ENCODE results near the gene FUT1.
"Not testable (repeated sequence)": the region's sequence is repeated elsewhere in the genome, so short reads cannot be mapped to it uniquely, and the experiment has no call there.

Gene FUT1

GRCh38 chr19:48768171-48768753 is 15.8 kb upstream of the FUT1 start:
- DNase-seq: peak; percentile 32

GRCh38 chr19:48765816-48766215 is 13.4 kb upstream of the FUT1 start:
- not testable (repeated sequence) for DNase-seq

GRCh38 chr19:48760504-48761205 is 8.2 kb upstream of the FUT1 start:
- DNase-seq: no peak

- no peak for DNase-seq
Measured at GRCh38 chr19:48757741-48758144, 5.3 kb upstream of the FUT1 start.

- no peak for DNase-seq
Measured at GRCh38 chr19:48757089-48757675, 4.7 kb upstream of the FUT1 start.

- DNase-seq: no peak
Measured at GRCh38 chr19:48756686-48757085, 4.2 kb upstream of the FUT1 start.

- DNase-seq: no peak
Measured at GRCh38 chr19:48756212-48756611, 3.8 kb upstream of the FUT1 start.

GRCh38 chr19:48755787-48756186 is 3.3 kb upstream of the FUT1 start:
- DNase-seq: no peak

- DNase-seq: peak; percentile 58
Measured at GRCh38 chr19:48755084-48755641, 2.7 kb upstream of the FUT1 start, which contains the start of gene FGF21. FGF21 (plus strand) TSS chr19:48755524; CDS start chr19:48756237, 713 bp downstream.

- DNase-seq: peak; percentile 72
Measured at GRCh38 chr19:48751845-48752495, 471 bp downstream of the FUT1 start.

- no peak for DNase-seq
Measured at GRCh38 chr19:48750771-48751504, 1.5 kb downstream of the FUT1 start.

GRCh38 chr19:48750351-48750750 is 2.1 kb downstream of the FUT1 start:
- no peak for DNase-seq

GRCh38 chr19:48749571-48750198 is 2.8 kb downstream of the FUT1 start:
- no peak for DNase-seq

GRCh38 chr19:48746738-48747575 is 5.5 kb downstream of the FUT1 start, which contains the start of gene IZUMO1:
IZUMO1 (minus strand) TSS chr19:48746909; CDS start chr19:48745859, 1,050 bp downstream.
- DNase-seq: no peak

- DNase-seq: no peak
Measured at GRCh38 chr19:48746110-48746509, 6.3 kb downstream of the FUT1 start.

- peak; percentile 63 for DNase-seq
Measured at GRCh38 chr19:48745208-48745995, 7.0 kb downstream of the FUT1 start.

- DNase-seq: no peak
Measured at GRCh38 chr19:48742096-48742495, 10.3 kb downstream of the FUT1 start.

- peak; percentile 34 for DNase-seq
Measured at GRCh38 chr19:48741129-48741999, 11.1 kb downstream of the FUT1 start.

Measured in NCI-H69 (cell line).